Loucy (cell line): ENCODE measurements around the gene ZNF407.

Experiments used
- H2AFZ ChIP-seq: fragments of 200-600 bp; sonication (generic); 2 replicates; pipeline ENCODE4 v1.6.0; 2016; ENCODE audit warnings: antibody characterized with exemption, mild to moderate bottlenecking, low read length, moderate library complexity
- H3F3A ChIP-seq: fragments of 200-600 bp; 2 replicates; pipeline ENCODE4 v1.6.0; 2016; ENCODE audit warnings: antibody characterized with exemption, low read depth, mild to moderate bottlenecking
- H3K27me3 ChIP-seq: fragments of 200-600 bp; sonication (generic); 2 replicates; pipeline ENCODE4 v1.6.1; 2014; ENCODE audit warnings: low read length, mild to moderate bottlenecking; ENCODE audit not compliant: insufficient read depth, poor library complexity, severe bottlenecking
- H3K36me3 ChIP-seq: fragments of 200-600 bp; sonication (generic); 2 replicates; pipeline ENCODE4 v1.6.1; 2016; ENCODE audit warnings: low read length; ENCODE audit not compliant: insufficient read depth
- H3K4me1 ChIP-seq: fragments of 200-600 bp; sonication (generic); 2 replicates; pipeline ENCODE4 v1.5.1; 2014; ENCODE audit warnings: low read length, mild to moderate bottlenecking; ENCODE audit not compliant: insufficient read depth, poor library complexity, severe bottlenecking
- H3K4me2 ChIP-seq: fragments of 200-600 bp; sonication (generic); 2 replicates; pipeline ENCODE4 v1.6.0; 2014; ENCODE audit warnings: antibody characterized with exemption, low read length, low read depth, mild to moderate bottlenecking; ENCODE audit not compliant: poor library complexity, severe bottlenecking
- H3K4me3 ChIP-seq: fragments of 200-600 bp; sonication (generic); 2 replicates; pipeline ENCODE4 v1.5.1; 2014; ENCODE audit warnings: low read length, mild to moderate bottlenecking, mixed read lengths; ENCODE audit not compliant: poor library complexity, severe bottlenecking
- H3K79me2 ChIP-seq: fragments of 200-600 bp; sonication (generic); 2 replicates; pipeline ENCODE4 v1.6.1; 2014; ENCODE audit warnings: low read length; ENCODE audit not compliant: insufficient read depth
- H3K9ac ChIP-seq: fragments of 200-600 bp; sonication (generic); 2 replicates; pipeline ENCODE4 v1.6.0; 2014; ENCODE audit warnings: mild to moderate bottlenecking, low read depth, low read length, moderate library complexity; ENCODE audit not compliant: poor library complexity, severe bottlenecking
- H3K9me2 ChIP-seq: fragments of 200-600 bp; sonication (generic); replicated peaks from 2 replicates; pipeline ENCODE4 v1.6.1; 2016; ENCODE audit warnings: low read depth, low read length, mixed read lengths
- H3K9me3 ChIP-seq: fragments of 200-600 bp; sonication (generic); 2 replicates; pipeline ENCODE4 v1.6.1; 2014; ENCODE audit warnings: mild to moderate bottlenecking, antibody characterized with exemption, low read length, low read depth; ENCODE audit not compliant: insufficient read depth
- H4K20me1 ChIP-seq: fragments of 200-600 bp; sonication (generic); 2 replicates; pipeline ENCODE4 v1.6.0; 2014; ENCODE audit warnings: antibody characterized with exemption, low read length, mild to moderate bottlenecking; ENCODE audit not compliant: insufficient read depth, poor library complexity, severe bottlenecking
- EZH2phosphoT487 ChIP-seq: fragments of 200-600 bp; IDR thresholded peaks from 2 replicates; pipeline ENCODE4 v1.6.1; 2018; ENCODE audit warnings: antibody characterized with exemption, mild to moderate bottlenecking, moderate library complexity, borderline replicate concordance
- TF ChIP-seq, protein P1 (sequence below): fragments of 200-600 bp; sonication (generic); conservative IDR thresholded peaks from 2 replicates; pipeline ENCODE4 v1.5.1; 2014; ENCODE audit warnings: mild to moderate bottlenecking, antibody characterized with exemption, low read length

ZNF407 gene

GRCh38 chr18:75107931-75108276 lies 510.2 kb downstream of the ZNF407 start:
- no peaks in the 10 kb centered on the region for H3K9me3 ChIP-seq
- H3K4me2 ChIP-seq: no peak overlapping the region
- H3F3A ChIP-seq: no peaks in the 10 kb centered on the region
- H3K4me1 ChIP-seq: no peaks in the 10 kb centered on the region
- H3K36me3 ChIP-seq: no peaks in the 10 kb centered on the region
- TF ChIP-seq EZH2phosphoT487: no peak
- TF ChIP-seq, protein P1, sequence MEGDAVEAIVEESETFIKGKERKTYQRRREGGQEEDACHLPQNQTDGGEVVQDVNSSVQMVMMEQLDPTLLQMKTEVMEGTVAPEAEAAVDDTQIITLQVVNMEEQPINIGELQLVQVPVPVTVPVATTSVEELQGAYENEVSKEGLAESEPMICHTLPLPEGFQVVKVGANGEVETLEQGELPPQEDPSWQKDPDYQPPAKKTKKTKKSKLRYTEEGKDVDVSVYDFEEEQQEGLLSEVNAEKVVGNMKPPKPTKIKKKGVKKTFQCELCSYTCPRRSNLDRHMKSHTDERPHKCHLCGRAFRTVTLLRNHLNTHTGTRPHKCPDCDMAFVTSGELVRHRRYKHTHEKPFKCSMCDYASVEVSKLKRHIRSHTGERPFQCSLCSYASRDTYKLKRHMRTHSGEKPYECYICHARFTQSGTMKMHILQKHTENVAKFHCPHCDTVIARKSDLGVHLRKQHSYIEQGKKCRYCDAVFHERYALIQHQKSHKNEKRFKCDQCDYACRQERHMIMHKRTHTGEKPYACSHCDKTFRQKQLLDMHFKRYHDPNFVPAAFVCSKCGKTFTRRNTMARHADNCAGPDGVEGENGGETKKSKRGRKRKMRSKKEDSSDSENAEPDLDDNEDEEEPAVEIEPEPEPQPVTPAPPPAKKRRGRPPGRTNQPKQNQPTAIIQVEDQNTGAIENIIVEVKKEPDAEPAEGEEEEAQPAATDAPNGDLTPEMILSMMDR: no peak
- H4K20me1 ChIP-seq: no peaks in the 10 kb centered on the region
- no peaks in the 10 kb centered on the region for H3K9me2 ChIP-seq
- H3K27me3 ChIP-seq: no peaks in the 10 kb centered on the region
- H3K9ac ChIP-seq: no peak overlapping the region
- H3K4me3 ChIP-seq: no peak overlapping the region
- H2AFZ ChIP-seq: no peak overlapping the region
- no peaks in the 10 kb centered on the region for H3K79me2 ChIP-seq

- H3F3A ChIP-seq: no peaks in the 10 kb centered on the region
- H3K27me3 ChIP-seq: no peaks in the 10 kb centered on the region
- H3K9me3 ChIP-seq: no peaks in the 10 kb centered on the region
- no peak overlapping the region for H3K9ac ChIP-seq
- TF ChIP-seq EZH2phosphoT487: no peak
- no peaks in the 10 kb centered on the region for H4K20me1 ChIP-seq
- H3K36me3 ChIP-seq: no peaks in the 10 kb centered on the region
- H2AFZ ChIP-seq: no peak overlapping the region
- no peaks in the 10 kb centered on the region for H3K9me2 ChIP-seq
- H3K4me2 ChIP-seq: no peak overlapping the region
- no peaks in the 10 kb centered on the region for H3K4me1 ChIP-seq
- no peak overlapping the region for H3K4me3 ChIP-seq
- no peaks in the 10 kb centered on the region for H3K79me2 ChIP-seq
Measured at GRCh38 chr18:75108579-75109318, 511.1 kb downstream of the ZNF407 start.

GRCh38 chr18:75109319-75109691 lies 511.6 kb downstream of the ZNF407 start:
- Histone ChIP-seq H2AFZ (no peak overlapping the region), H3K79me2 (no peaks in the 10 kb centered on the region), H3K27me3 (no peaks in the 10 kb centered on the region), H3K4me1 (no peaks in the 10 kb centered on the region), H3K9ac (no peak overlapping the region), H3F3A (no peaks in the 10 kb centered on the region), H3K9me3 (no peaks in the 10 kb centered on the region), H4K20me1 (no peaks in the 10 kb centered on the region), H3K36me3 (no peaks in the 10 kb centered on the region), H3K4me3 (no peak overlapping the region), H3K9me2 (no peaks in the 10 kb centered on the region), H3K4me2 (no peak overlapping the region)
- TF ChIP-seq, protein P1: no peak
- TF ChIP-seq EZH2phosphoT487: no peak

DNA sequence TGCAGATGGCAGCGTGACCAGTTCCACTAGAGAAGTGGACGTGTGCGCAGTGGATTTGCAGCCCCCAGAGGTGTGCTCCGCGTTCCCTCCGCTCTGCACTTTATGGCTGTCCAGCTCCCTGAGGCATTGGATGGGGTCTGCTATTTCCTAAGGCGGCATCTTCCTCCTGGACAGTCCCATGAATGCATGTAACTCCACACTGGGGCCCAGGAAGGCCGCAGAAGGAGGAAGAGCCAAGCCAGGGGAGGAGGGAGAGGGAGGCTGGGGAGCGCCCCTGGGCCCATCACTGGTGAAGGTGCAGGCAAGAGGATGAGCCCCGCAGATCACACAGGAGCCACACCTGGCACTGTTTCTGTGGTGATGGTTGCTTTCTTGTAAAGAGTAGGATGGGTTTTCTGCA lies 512.1 kb downstream of the ZNF407 start:
- TF ChIP-seq, protein P1: no peak
- no peak for TF ChIP-seq EZH2phosphoT487
- H2AFZ ChIP-seq: no peak overlapping the region
- no peak overlapping the region for H3K4me3 ChIP-seq
- no peaks in the 10 kb centered on the region for H3K79me2 ChIP-seq
- H3K9ac ChIP-seq: no peak overlapping the region
- H4K20me1 ChIP-seq: no peaks in the 10 kb centered on the region
- no peaks in the 10 kb centered on the region for H3K36me3 ChIP-seq
- no peaks in the 10 kb centered on the region for H3K9me2 ChIP-seq
- no peaks in the 10 kb centered on the region for H3K27me3 ChIP-seq
- no peaks in the 10 kb centered on the region for H3K4me1 ChIP-seq
- no peak overlapping the region for H3K4me2 ChIP-seq
- no peaks in the 10 kb centered on the region for H3K9me3 ChIP-seq
- H3F3A ChIP-seq: no peaks in the 10 kb centered on the region
